Right ventricle myocardium inferior (tissue), 1 donor: Measurements from ENCODE around the gene KIAA1958. TPM values are rescaled to one million over a fixed set of nuclear protein-coding genes. Genes with fewer than 3 reads are reported as not detected.

Experiments
- total RNA-seq: library from RNA; stranded (reverse); fragmentation: NEBNext Ultra II Directional; extraction: Animal tissue kit (Norgen Biotek cat#: 25700); gene quantifications from one replicate; pipeline ENCODE4 v1.2.1, GENCODE V29; 2021
- donor health status: DM: no; HTN: yes; CAD: no; lungs with severe emphysema.

KIAA1958 gene
- total RNA-seq, 1 donor from 2014 or later = 5.0 TPM

Other genes with a start within 250 kb of the KIAA1958 start
- gene PTBP3, start 153.2 kb upstream of the KIAA1958 start, total RNA-seq = 21.0 TPM
- 270 TPM for gene HSDL2, start 106.7 kb upstream of the KIAA1958 start, total RNA-seq
- gene INIP, start 231.3 kb downstream of the KIAA1958 start, total RNA-seq = 17.0 TPM